Loucy (cell line): Measurements from ENCODE around the gene CTSH.

Experiments
- EZH2phosphoT487 ChIP-seq: fragments of 200-600 bp; IDR thresholded peaks from 2 replicates; pipeline ENCODE4 v1.6.1; 2018; ENCODE audit warnings: antibody characterized with exemption, mild to moderate bottlenecking, moderate library complexity, borderline replicate concordance
- TF ChIP-seq, protein P1 (sequence below): fragments of 200-600 bp; sonication (generic); conservative IDR thresholded peaks from 2 replicates; pipeline ENCODE4 v1.5.1; 2014; ENCODE audit warnings: mild to moderate bottlenecking, antibody characterized with exemption, low read length

- TF ChIP-seq, protein P1, sequence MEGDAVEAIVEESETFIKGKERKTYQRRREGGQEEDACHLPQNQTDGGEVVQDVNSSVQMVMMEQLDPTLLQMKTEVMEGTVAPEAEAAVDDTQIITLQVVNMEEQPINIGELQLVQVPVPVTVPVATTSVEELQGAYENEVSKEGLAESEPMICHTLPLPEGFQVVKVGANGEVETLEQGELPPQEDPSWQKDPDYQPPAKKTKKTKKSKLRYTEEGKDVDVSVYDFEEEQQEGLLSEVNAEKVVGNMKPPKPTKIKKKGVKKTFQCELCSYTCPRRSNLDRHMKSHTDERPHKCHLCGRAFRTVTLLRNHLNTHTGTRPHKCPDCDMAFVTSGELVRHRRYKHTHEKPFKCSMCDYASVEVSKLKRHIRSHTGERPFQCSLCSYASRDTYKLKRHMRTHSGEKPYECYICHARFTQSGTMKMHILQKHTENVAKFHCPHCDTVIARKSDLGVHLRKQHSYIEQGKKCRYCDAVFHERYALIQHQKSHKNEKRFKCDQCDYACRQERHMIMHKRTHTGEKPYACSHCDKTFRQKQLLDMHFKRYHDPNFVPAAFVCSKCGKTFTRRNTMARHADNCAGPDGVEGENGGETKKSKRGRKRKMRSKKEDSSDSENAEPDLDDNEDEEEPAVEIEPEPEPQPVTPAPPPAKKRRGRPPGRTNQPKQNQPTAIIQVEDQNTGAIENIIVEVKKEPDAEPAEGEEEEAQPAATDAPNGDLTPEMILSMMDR, result no peak
- no peak for TF ChIP-seq EZH2phosphoT487
Measured at GRCh38 chr15:78923015-78923414, 21.8 kb downstream of the CTSH start.
